ENCODE data around the gene NPAP1.
"Not testable (repeated sequence)": the region's sequence is repeated elsewhere in the genome, so short reads cannot be mapped to it uniquely, and the experiment has no call there.

Gene NPAP1

GRCh38 chr15:24675332-24676144 lies at the start of gene NPAP1:
NPAP1 (plus strand) TSS chr15:24675775; CDS start chr15:24675868, 93 bp downstream.
- DNase-seq (ENCODE audit: insufficient read length, low spot score) (no peak), FAIRE-seq (no peak)
- TF ChIP-seq CTCF (IDR thresholded peaks at IDR 0.05; ENCODE audit: insufficient read depth, missing control alignments): no peak

GRCh38 chr15:24627443-24627842 lies 48.1 kb upstream of the NPAP1 start:
- FAIRE-seq: no peak
- TF ChIP-seq CTCF (IDR thresholded peaks at IDR 0.05; ENCODE audit: insufficient read depth, missing control alignments): no peak

GRCh38 chr15:24633082-24633481 lies 42.5 kb upstream of the NPAP1 start:
- TF ChIP-seq CTCF (IDR thresholded peaks at IDR 0.05; ENCODE audit: insufficient read depth, missing control alignments): no peak
- no peak for DNase-seq (ENCODE audit: insufficient read length, low spot score)
- no peak for FAIRE-seq

More at GRCh38 chr15:24627443-24627842, 48.1 kb upstream of the NPAP1 start:
- DNase-seq (ENCODE audit: insufficient read length, low spot score): no peak

- DNase-seq (ENCODE audit: insufficient read length, low spot score); FAIRE-seq: not testable (repeated sequence)
Observed at GRCh38 chr15:24639412-24639811, 36.2 kb upstream of the NPAP1 start.

GRCh38 chr15:24645627-24646026 lies 29.9 kb upstream of the NPAP1 start:
- FAIRE-seq (no peak), DNase-seq (ENCODE audit: insufficient read length, low spot score) (no peak)
- no peak for TF ChIP-seq CTCF (IDR thresholded peaks at IDR 0.05; ENCODE audit: insufficient read depth, missing control alignments)

- FAIRE-seq (no peak), DNase-seq (ENCODE audit: insufficient read length, low spot score) (no peak)
- TF ChIP-seq CTCF (IDR thresholded peaks at IDR 0.05; ENCODE audit: insufficient read depth, missing control alignments): no peak
Observed at GRCh38 chr15:24659622-24660021, 16.0 kb upstream of the NPAP1 start.

GRCh38 chr15:24662991-24663390 lies 12.6 kb upstream of the NPAP1 start:
- FAIRE-seq: no peak
- no peak for DNase-seq (ENCODE audit: insufficient read length, low spot score)
- no peak for TF ChIP-seq CTCF (IDR thresholded peaks at IDR 0.05; ENCODE audit: insufficient read depth, missing control alignments)
